Measurements from ENCODE around the gene GATD1.

Gene GATD1

DNA sequence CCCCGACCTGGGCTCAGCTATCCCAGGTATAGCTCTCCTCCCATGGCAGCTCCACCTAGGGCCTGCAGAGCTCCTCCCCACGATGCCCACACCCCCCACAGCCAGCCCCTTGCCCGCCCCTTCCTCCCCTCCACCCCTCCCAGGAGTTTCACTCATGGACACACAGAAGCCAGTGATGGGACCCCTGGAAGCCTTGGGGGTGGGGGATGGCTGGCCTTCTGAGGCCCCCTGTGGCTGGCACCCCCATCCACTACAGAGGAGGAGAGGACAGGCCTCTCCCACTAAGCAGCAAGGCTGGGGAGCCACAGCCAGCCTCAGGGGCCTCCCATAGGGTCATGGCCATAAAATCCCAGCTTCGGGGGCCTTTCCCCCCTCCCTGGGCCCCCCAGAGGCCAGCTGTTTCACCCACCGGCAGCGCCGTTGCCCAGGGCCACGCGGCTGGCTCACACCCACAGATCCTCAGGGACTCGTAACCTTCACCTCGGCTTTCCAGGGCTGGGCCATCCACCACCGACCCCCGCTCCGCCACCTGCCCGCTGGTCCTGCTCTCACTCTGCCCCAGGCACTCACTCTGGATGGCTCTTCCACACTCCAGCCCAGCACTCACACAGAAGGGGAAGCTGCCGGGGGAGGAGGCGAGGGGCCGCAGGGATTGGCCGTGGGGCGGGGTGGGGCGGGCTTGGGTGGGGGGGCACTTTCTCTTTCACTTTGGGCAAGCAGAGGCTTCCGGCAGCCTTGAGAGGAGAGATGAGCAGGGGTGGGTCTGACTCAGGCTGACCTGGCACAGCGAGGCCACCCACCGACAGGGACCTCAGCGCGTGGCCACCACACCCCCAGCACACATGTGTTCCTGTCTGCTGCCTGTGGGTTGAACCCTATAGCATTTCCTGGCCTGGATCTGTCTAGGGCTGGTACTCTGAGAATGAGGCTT lies 18.6 kb upstream of the GATD1 start:
- DNase-seq (ENCODE audit: low read depth) = peak; percentile 70

DNA sequence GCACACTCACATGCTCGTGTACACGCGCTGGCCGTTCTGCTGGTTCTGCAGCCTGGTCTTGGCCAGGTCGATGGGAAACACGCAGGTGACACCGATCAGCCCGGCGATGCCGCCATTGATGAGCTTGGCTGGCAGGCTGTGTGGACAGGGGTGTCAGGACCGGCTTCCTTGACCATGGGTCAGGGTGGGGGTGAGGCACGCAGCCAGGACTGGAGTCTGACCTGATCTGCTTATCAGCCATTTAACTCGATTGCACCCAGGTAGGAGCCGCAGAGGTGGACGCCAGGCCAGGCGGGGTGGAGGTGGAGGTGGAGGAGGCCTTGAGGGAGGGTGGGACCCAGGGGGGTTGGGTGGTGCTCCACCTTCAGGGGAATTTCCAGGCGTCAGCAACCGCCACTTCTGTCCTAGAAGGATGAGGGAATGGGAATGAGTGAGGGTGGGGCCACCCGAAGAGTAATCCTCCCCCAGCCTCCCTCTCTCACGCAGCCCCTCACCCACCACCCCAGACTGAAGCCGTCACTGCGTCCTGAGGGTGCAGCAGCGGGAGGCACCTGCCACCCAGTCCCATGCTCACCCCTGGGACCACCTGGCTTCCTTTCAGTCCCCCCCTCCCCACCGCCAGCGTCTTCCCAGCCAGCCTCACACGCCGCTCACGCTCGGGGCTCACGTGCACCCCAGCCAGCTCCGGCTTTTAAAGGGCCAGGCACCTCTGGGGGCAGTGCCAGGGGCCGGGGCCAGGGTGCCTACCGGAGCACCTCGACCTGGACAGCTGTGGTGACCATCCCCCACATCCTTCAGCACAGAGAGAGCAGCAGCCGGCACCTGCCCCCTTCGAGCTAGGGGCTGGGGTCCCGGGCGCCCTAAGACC lies 17.7 kb upstream of the GATD1 start:
- no peak for DNase-seq (ENCODE audit: low read depth)

DNA sequence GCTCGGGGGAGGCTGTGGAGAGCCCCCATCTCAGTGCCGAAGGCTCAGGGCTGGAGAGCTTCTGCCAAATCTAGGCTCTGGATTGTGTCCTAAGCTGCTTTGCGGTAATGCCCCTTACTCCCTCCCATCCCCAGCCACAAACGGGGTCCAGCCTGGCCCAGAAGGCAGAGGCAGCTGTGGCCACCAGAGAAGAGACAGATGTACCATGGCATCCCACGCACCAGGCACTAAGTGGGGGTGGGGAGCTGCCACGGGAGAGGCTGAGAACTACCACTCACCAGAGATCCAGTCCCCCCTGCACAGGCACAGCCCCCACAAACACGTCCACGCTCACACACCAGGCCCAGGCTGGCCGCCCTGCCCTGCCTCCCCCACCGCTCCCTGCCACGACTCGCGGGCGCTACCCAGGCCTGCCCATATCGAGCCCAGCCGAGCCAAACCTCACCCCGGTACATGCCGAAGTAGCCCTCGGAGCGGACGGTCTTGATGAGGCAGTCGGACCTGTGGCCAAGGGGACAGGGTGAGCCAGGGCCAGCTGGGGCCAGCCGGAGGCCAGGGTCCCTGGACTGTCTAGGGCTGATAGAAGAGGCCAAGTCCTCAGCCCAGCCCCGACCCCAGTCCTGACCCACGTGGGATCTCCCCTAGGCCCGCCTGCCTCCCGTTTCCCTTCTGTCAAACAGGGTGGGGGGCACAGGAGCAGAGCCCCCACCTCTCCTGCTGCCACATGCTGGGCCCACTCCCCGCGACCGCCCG lies 16.9 kb upstream of the GATD1 start:
- DNase-seq (ENCODE audit: low read depth) = no peak

DNA sequence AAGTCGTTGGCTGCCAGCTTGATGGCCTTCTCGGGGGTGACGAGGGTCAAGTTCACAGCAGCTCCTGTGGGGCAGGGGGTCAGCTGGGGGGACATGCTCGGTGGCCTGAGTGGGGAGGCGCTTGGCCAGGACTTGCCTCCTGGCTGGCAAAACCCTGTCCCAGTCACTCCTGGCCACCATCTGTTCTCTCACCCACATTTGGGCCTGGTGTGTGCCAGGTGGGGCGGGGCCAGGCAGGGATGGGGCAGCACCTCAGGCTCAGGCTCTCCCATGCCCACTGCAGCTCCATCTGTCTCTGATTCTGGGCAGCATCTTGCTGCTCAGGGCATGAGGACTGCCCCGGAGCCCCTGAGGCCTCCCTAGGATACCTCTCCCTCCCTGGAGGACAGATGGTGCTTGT lies 16.3 kb upstream of the GATD1 start:
- no peak for DNase-seq (ENCODE audit: low read depth)

DNA sequence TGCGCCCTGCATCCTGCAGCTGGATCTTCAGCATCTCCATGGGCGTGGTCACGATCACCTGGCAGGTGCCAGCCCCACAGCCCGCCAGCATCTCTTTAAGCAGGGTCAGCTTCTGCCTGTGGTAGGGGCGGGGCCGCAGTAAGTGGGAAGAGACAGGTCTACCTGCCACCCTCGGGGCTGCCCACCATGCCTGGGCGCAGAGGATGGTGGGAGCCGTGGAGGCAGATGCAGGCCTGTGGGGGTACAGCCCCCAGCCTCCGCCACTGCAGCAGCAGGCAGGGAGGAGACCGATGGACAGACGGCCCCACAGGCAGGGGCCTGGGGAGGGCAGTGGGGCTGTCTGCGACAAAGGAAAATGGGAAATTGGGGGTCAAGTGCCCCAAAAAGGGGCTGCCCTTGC lies 15.6 kb upstream of the GATD1 start:
- DNase-seq (ENCODE audit: low read depth) = no peak

DNA sequence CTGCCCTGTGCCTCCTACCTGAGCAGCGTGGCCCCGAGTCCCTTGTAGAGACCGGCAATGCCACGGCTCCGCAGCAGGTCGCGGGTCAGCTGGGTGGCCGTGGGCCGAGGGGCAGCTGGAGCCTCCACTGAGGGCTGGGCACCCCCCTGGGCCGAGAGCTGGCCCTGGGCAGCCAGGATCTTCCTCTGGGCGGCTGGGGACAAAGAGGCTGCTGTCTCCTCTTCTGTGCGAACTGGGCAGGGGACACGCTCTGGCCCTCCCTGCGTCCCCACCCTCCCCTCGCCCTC lies 15.2 kb upstream of the GATD1 start:
- no peak for DNase-seq (ENCODE audit: low read depth)

DNA sequence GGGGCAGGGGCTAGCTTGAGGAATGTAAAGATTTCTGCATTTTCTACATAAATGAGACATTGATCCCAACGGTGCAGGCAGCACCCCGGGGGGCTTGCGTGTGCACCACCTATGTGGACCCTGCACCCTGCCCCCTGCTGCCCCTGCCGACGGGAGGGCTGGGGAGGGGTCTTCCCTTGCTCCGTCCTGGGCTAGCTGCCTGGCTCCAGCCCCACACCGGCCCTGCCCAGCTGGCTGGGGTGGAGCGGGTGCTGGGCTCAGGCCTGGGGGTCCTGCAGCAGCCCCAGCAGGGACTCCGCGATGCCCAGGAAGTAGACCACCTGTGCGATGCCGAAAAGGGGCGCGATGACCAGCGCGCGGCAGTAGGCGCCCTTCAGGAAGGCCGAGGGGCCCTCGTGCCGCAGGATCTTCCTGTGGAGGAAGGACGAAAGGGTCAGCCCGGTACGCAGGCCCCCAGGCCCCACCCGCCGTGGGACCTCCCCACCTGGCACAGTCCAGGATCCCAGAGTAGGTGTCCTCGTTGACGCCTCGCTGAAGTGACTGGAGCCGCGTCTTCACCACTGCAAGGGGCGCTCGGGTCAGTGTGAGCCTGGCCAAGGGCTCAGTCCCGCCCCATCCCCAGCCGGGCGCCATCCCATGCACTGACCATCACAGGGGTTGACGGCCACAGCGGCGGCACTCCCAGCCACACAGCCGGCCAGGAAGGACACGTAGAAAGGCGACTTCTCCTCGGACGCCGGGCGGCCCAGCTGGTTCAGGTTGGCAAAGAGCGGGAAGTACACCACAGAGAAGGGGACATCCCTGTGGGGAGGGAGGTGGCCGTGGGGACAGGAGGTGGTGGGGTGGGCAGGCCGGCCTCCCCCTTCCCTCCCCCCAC lies 14.6 kb upstream of the GATD1 start:
- DNase-seq (ENCODE audit: low read depth) = no peak

DNA sequence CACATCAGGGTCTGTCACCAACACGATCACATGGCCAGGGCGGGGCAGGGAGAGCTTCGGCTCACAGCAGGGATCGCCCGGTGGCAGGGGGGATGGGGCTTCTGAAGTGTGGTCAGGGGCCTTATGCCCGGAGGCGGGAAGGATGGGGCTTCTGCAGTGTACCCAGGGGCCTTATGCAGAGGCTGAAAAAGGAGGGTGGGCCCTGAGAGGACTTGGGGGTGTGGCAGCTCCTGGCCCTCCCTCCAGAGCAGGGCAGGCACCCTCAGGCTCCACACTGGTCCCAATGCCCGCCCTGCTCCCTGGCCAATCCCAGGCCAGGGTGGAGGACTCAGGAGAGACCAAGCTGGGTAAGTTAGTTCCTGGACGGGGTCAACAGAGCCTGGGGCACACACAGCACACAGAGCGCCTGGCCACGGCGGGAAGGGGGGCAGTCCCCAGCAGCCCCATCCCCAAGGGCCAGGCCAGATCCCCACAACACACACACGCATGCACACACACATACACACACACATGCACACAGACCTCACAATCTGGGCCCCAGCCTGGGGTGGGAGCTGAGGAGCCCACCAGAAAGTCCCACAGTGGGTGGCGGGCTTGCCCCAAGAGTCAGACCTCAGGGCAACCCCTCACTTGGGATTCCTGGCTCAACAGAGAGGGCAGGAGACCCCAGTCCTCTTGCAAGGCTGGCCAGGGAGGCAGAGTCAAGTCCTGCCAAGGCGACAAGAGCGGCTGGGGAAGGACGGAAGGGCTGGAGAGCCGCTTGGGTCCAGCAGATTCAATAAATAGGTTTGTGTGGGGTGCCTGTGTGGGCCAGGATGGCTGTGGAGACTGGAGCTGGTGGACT lies 13.7 kb upstream of the GATD1 start:
- no peak for DNase-seq (ENCODE audit: low read depth)

DNA sequence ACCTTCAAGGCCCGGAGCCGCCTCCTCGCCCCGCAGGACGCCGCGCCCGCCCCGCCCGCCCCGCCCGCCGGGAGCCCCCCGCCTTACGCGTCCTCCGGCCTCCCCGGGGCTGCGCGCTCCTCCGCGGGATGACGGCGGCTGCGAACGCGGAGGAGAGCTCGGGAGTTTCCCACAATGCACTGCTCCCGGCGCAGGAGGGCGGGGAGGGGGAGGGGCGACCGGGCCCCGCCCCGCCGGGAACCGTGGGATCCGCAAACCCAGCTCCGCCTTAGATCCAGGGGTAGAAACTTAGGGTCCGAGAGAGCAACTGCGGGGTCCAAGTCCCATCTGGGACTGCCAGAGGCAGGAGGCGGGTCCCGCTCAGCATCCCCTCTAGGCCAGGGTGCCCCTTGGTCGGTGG lies 12.7 kb upstream of the GATD1 start, which contains the start of gene CEND1:
TSS of gene CEND1 (minus strand) at position 148 of the 400 bp plus-strand sequence. CDS start 1,514 bp downstream, outside the sequence.
- no peak for DNase-seq (ENCODE audit: low read depth)

DNA sequence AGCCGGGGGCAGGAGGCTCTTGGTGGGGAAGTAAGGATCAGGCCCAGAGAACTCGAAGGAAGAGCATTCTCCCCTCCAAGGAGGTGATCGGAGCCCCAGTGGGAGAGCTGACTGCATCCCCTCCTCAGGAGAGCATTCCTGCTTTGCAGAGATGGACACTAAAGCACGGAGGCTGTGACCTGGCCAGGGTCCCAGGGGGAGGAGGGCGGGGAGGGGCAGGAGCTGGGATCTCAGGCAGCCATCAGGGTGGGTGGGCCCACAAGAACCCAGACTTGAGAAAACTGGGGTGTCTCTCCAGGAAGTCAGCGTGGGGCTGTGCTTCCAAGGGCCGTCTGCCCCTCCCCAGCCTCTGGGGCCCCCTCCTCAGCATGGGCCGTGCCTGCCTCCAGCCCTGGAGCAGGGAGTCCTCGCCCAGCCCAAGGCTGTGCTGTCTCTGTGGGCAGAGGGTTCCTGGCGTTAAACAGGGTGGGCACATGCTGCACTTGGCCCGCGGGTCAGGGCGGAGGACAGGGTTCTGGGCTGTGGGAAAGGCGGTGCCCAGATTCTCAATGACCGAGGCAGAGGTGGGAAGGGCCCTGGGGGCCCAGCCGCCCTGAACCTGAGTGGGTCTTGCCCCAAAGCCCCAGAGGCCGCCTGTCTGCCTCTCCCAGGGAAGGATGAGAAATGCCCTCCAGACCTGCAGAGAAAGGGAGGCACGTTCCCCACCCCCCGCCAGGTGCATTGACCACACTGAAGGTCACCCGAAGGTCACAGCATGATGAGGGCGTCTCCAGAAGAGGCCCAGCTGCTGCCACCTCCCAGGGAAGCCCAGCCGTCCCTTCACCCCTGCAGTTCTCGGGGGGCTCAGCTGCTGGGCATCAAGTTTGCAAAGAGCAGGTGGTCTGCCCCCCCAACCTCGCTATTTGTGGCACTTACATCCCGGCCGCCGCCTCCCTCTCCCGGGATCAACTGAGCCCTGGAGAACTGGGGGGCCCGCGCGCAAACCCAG lies 12.0 kb upstream of the GATD1 start:
- no peak for DNase-seq (ENCODE audit: low read depth)

DNA sequence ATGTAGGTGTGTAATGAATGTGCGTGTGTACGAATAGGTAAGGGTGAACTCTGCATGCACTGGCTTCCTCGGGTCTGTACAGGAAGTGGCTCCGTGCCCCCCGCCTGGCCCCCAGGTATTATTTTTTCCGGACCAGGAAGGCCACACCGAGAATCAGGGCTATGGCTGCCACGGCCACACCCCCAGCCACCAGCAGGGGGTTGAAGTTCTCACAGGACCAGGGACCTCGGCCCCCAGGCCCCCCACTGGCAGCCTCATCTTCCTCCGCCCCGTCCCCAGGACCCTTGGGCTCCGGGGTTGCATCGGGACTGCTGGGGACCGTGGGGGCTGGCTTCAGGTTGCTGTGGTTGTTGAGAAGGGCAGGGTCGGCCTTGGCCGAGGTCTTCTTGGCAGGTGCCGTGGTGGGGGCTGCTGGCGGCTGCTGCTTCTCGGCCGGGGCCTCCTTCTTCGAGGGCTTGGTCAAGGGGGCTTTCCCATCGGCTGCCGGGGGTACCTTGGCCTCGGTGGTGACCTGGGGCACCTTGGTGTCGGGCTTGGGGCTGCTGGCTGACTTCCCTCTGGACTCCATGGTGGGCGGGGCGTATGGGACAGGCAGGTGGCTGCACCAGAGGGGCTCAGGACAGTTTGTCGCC lies 10.8 kb upstream of the GATD1 start:
- no peak for DNase-seq (ENCODE audit: low read depth)

DNA sequence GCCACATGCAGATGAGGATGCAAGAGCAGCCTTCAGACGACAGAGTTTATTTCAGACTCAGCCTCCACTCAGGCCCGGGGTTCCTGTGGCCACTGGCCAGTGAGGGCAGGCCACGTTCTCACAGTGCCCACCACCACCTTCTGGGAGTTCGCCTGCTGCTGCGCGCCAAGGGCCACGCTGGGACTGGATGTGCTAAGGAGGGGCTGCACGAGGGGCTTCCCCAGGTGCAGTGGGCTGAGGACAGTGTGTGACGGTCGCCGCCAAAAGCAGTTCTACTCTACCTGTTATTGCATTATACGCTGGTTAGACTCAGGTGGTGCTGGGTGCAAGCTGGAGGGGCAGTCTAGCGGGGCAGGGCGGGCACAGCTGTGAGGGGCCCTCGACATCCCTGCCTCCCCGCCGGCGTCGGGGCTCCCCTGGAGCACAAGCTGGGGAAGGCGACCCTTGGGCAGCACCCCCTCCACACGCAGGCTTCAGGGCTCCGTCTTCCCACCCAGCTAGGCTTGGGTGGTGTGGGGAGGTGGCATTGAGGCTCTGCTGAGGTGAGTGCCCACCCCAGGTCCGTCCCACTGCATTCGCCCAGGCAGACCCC lies 9.9 kb upstream of the GATD1 start:
- DNase-seq (ENCODE audit: low read depth) = no peak

DNA sequence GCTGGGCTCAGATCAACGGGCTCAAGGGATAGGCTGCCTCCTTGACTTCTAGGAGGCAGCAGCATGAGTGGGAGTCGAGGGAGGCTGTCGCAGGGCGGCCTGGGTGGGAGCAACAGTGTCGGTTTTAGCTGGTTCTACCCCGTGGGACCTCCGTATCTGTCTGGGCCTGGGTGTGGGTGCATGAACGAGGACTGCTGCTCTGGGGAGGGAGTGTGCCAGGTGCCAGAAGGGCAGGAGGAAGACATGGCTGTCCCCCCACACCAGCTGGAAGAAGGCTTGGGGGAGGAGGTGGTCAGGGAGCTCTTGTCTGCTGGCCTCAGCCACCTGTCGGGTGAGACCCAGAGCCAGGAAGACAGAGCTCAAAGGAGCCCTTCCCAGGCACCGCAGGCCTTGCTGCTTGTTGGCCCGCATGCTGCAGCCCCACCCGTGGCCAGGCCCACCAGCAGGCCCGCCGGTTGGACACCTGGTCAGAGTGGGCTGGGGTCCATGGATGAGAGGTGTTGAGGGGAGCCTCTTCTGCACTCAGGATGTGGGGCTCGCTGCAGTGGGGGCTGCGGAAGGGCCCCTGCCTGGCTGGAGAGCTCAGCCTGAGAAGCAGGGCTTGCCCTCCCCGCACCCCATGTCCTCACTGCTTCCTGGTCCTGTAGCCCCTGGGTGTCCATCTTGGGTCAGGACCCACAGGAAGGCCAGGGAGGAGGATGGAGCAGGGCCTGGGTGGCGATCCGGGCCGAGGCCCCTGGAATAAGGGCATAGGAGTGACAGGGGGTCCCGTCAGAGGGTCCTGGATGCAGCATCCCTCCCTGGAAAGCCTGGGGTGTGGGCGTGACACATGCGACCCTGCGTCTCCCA lies 9.2 kb upstream of the GATD1 start:
- DNase-seq (ENCODE audit: low read depth) = no peak

DNA sequence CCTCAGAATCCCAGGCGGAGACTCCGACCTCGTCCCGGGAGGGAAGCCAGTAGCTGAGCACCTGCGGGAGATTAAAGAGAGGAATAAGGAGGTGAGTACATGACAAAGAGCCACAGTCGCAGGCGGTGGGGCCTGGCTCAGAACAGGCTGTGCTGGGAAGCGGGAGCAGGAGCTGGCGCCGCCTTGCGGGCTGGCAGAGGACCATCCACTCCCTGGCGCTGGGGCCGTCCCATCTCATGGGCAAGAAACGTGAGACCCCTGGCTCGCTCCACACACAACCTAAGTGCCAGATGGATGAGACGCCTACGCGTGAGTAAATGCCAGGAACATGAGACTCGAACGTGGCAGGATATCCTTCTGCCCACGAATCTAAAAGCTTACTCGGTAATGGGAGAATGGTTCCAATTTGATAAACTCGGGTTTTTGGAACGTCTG lies 6.3 kb upstream of the GATD1 start:
- DNase-seq (ENCODE audit: low read depth) = no peak

DNA sequence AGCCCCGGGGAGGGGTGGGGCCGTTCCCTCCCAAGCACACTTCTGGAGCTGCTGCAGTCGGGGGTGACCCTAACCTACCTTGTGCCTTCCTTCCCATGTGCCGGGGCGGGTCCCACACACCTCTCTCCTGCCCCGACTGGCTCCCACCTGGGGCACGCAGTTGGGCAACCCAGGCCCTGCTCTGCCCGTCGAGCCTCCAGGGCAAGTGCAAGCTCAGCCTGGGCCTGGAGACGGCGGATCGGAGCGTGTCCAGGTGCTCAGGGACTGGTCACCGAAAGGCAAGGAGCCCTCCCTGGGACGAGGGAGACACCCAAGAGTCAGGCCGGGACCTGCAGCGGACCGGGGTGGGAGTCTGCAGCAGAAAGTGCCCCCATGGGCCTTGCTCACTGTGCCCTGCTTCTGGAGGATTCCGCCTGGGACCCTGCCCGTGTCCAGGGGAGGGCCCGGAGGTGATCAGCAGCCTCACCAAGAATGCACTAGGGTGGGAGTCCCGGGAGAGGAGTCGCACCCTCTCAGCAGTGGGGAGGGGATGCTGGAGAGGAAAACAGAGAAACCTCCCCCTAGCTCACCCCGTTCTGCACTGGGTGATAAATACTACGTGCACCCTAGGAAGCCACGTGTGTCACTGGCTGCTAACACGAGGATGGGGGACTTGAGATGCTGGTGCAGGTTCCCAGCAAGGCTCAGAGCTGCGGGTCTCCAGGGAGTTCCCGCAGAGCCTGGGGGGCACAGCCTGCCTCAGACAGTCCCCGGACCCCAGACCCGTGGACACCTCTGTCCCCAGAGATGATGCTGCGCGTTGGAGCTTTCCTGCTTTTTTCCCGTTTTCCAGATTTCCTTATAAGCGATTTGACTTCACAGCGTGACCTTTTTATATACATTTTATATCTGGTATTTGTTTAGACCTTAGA lies 5.2 kb upstream of the GATD1 start:
- no peak for DNase-seq (ENCODE audit: low read depth)

DNA sequence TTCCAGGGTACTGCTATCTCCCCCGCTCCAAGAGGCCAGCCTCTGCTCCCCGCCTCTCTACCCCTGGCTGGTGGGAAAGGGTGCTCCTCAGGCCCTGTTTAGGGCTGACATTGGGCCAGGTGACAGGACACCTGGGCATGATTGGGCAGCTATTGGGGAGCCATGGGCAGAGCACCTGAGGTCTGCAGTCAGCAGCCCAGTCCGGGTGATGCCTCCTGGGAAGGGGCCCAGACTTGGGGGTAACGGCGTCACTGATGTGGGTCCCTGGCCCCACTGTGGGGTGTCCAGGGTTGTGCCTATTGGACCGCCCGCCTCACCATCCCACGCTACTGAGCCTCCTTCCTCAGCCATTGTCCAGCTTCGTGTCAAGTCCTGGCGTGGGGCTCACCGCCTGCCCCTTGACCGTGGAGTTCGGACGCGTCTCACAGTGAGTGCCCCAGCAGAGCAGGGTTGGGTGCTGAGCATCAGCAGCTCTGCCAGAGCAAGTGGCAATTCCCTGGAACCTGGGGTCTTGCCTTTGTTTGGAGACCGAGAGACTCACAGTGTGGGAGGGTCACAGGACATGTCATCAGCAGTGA lies 2.8 kb upstream of the GATD1 start:
- no peak for DNase-seq (ENCODE audit: low read depth)

All from T-helper 22 cell (primary cell).